Cardiac muscle cell (in vitro differentiated cells and primary cell): Measurements from ENCODE around the gene MUC6. TPM values are rescaled to one million over a fixed set of nuclear protein-coding genes. Genes with fewer than 3 reads are reported as not detected.

ENCODE experiments used
- DNase-seq, 2 donors: peaks; one replicate each; pipeline versions ENCODE4 v3.0.0 to v3.0.0-alpha.2; 2010 to 2017; ENCODE audit warnings: low read depth in 1 of 2, low spot score in 1 of 2
- H3K27ac ChIP-seq: fragments of 200-600 bp; sonication (generic); 2 replicates; pipeline ENCODE4 v1.5.1; 2016
- H3K27me3 ChIP-seq: fragments of 200-600 bp; sonication (generic); 2 replicates; pipeline ENCODE4 v1.6.0; 2016; ENCODE audit warnings: control low read depth
- H3K36me3 ChIP-seq: fragments of 200-600 bp; sonication (generic); 2 replicates; pipeline ENCODE4 v1.5.1; 2016; ENCODE audit warnings: control low read depth
- H3K4me1 ChIP-seq: fragments of 200-600 bp; sonication (generic); 2 replicates; pipeline ENCODE4 v1.8.1; 2017; ENCODE audit warnings: low read depth, mild to moderate bottlenecking, mixed run types
- H3K4me3 ChIP-seq: fragments of 200-600 bp; sonication (generic); 2 replicates; pipeline ENCODE4 v1.5.1; 2016; ENCODE audit warnings: mild to moderate bottlenecking
- H3K9me3 ChIP-seq: fragments of 200-600 bp; sonication (generic); 2 replicates; pipeline ENCODE4 v1.5.1; 2017; ENCODE audit warnings: low read depth, mild to moderate bottlenecking, control low read depth
- CTCF ChIP-seq: IDR thresholded peaks from 2 replicates; pipeline ENCODE4 v1.5.1; 2012; ENCODE audit warnings: low read depth, mild to moderate bottlenecking, low read length
- polyA plus RNA-seq: library from polyadenylated mRNA; unstranded; fragments of >200 nt; fragmentation: Nextera tagmentation; extraction: Ambion mirVana; gene quantifications from 2 replicates; pipeline ENCODE4 v1.2.1, GENCODE V29; 2016
- total RNA-seq: library from RNA; depleted of rRNA; stranded (reverse); fragments of >200 nt; gene quantifications from 2 replicates; pipeline ENCODE4 v1.2.3, GENCODE V29; 2016

MUC6 gene
- total and polyA plus RNA-seq, 2 experiments from 2014 or later, result not detected

DNA sequence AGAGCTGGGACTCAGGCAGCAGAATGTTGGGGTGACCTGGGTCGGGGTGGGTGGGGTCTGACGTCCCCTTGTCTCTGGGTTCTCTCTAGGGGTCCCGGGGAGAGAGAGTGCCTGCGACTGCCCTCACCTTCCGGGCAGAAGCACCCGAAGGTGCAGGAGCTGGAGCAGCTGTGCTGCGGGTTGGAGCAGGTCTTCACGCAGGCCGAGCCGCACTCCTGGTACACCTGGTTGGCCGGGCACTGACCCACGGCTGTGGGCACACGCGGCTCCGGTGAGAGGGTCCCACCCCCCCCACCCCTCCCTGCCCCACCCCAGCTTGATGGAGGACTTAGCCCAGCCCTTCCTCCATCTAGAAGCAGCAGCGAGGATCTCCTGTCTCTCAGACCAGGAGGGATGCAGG is 6.4 kb downstream of the MUC6 start:
- TF ChIP-seq CTCF, result no peak

DNA sequence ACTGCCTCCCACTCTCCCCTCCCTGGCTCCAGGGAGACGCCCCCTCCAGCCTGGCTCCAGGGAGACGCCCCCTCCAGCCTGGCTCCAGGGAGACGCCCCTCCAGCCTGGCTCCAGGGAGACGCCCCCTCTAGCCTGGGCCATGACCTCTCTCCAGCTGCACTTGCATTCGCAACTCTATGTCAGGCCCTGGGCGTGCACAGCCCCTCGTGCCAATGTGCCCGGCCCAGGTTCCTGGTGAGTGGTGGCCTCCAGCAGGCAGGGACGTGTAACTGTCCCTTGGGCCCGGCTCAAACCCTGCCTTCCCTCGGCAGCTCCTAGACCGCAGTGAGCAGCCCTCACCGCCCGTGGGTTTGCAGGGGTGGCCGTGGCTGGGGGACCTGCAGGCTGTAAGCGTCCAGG is 6.9 kb downstream of the MUC6 start:
- Histone ChIP-seq H3K36me3 (no peaks in the 10 kb centered on the region), H3K27ac (no peak overlapping the region), H3K4me3 (no peak overlapping the region), H3K9me3 (no peaks in the 10 kb centered on the region), H3K4me1 (no peaks in the 10 kb centered on the region), H3K27me3 (no peaks in the 10 kb centered on the region)
- TF ChIP-seq CTCF, result no peak
- no peak for DNase-seq

More for the DNA sequence above, 6.4 kb downstream of the MUC6 start:
- Histone ChIP-seq H3K4me1 (no peaks in the 10 kb centered on the region), H3K36me3 (no peaks in the 10 kb centered on the region), H3K27ac (no peak overlapping the region), H3K27me3 (no peaks in the 10 kb centered on the region), H3K9me3 (no peaks in the 10 kb centered on the region), H3K4me3 (no peak overlapping the region)
- no peak for DNase-seq

GRCh38 chr11:1029051-1029450 is 7.5 kb downstream of the MUC6 start:
- Histone ChIP-seq H3K27me3 (no peaks in the 10 kb centered on the region), H3K9me3 (no peaks in the 10 kb centered on the region), H3K36me3 (no peaks in the 10 kb centered on the region), H3K4me1 (no peaks in the 10 kb centered on the region), H3K27ac (no peak overlapping the region), H3K4me3 (no peak overlapping the region)
- no peak for TF ChIP-seq CTCF
- DNase-seq, result no peak

DNA sequence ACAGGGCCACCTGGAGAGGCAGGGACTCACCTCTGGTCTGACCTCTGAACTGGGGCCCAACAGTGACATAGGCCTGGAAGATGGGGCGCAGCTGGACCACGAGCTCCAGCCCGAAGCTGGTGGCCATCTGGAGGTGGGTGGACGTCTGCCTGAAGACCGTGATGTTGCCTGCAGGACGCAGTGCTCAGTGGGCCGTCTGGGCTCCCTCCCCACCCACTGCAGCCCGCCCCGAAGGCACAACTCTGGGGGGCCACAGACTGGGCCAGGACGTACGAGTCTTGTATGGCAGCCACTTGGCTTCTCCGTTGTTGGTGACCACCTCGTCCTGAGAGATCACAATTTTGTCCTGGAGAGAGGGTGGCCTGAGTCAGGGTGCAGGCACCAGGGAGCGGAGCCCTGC is 7.9 kb downstream of the MUC6 start:
- Histone ChIP-seq H3K4me1 (no peaks in the 10 kb centered on the region), H3K27ac (no peak overlapping the region), H3K9me3 (no peaks in the 10 kb centered on the region), H3K27me3 (no peaks in the 10 kb centered on the region), H3K36me3 (no peaks in the 10 kb centered on the region), H3K4me3 (no peak overlapping the region)
- no peak for DNase-seq
- no peak for TF ChIP-seq CTCF

DNA sequence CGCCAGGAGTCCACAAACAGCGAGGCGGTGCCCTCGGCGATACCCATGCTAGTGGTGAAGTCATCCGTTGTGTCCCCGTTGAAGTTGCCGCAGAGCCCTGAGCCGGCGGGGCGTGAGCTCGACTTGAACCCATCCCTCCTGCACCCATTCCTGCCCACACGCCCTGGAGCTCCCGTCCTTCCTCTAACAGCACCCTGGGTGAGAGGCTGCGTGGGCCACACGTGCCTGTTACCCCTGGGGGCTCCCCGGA is 8.3 kb downstream of the MUC6 start:
- Histone ChIP-seq H3K9me3 (no peaks in the 10 kb centered on the region), H3K27me3 (no peaks in the 10 kb centered on the region), H3K4me1 (no peaks in the 10 kb centered on the region), H3K27ac (no peak overlapping the region), H3K4me3 (no peak overlapping the region), H3K36me3 (no peaks in the 10 kb centered on the region)
- DNase-seq, result no peak
- TF ChIP-seq CTCF, result no peak
